Ishikawa (cell line): ENCODE measurements around the gene ACTRT2.

Experiments
- CEBPB ChIP-seq: IDR thresholded peaks from 2 replicates; pipeline ENCODE4 v1.6.1; 2012
- CREB1 ChIP-seq: IDR thresholded peaks from 2 replicates; pipeline ENCODE4 v1.6.1; 2012; ENCODE audit warnings: low read depth
- EGR1 ChIP-seq: IDR thresholded peaks from 2 replicates; pipeline ENCODE4 v1.6.1; 2012
- EP300 ChIP-seq: IDR thresholded peaks from 2 replicates; pipeline ENCODE4 v1.6.1; 2012; ENCODE audit warnings: borderline replicate concordance
- FOXM1 ChIP-seq: IDR thresholded peaks from 2 replicates; pipeline ENCODE4 v1.6.1; 2012; ENCODE audit warnings: low read depth, borderline replicate concordance
- MAX ChIP-seq: IDR thresholded peaks from 2 replicates; pipeline ENCODE4 v1.6.1; 2012
- NFIC ChIP-seq: IDR thresholded peaks from 2 replicates; pipeline ENCODE4 v1.6.1; 2012
- RAD21 ChIP-seq: IDR thresholded peaks from 2 replicates; pipeline ENCODE4 v1.6.1; 2012; ENCODE audit warnings: low read depth
- REST ChIP-seq: IDR thresholded peaks from 2 replicates; pipeline ENCODE4 v1.6.1; 2012; ENCODE audit warnings: low read depth, mild to moderate bottlenecking
- TAF1 ChIP-seq: IDR thresholded peaks from 2 replicates; pipeline ENCODE4 v1.6.1; 2012; ENCODE audit warnings: low read depth, mild to moderate bottlenecking
- TCF12 ChIP-seq: IDR thresholded peaks from 2 replicates; pipeline ENCODE4 v1.6.1; 2012; ENCODE audit warnings: low read depth
- TEAD4 ChIP-seq: IDR thresholded peaks from 2 replicates; pipeline ENCODE4 v1.6.1; 2012
- USF1 ChIP-seq: IDR thresholded peaks from 2 replicates; pipeline ENCODE4 v1.6.1; 2012
- YY1 ChIP-seq: IDR thresholded peaks from 2 replicates; pipeline ENCODE4 v1.6.1; 2012; ENCODE audit warnings: low read depth
- ZBTB7A ChIP-seq: IDR thresholded peaks from 2 replicates; pipeline ENCODE4 v1.6.1; 2012; ENCODE audit warnings: low read depth

Gene ACTRT2

DNA sequence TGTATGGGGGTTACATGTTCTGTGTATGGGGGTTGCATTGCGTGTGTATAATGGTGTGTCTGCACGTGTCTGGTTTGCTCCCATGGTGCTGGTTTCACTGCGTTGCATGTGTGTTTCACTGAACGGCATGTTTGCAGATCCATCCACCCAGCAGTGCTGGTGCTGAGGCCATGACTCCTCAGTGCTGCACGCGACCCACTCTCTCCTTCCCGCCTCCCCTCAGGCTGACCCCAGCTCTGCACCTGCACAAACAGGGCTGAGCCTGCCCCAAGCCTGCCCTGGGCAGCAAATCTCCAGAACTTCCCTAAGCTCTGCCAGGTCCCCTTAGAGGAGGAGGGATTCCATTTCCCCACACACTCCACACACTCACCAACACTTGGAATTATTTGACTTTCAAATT is 18.7 kb downstream of the ACTRT2 start:
- TF ChIP-seq USF1 (no peak), ZBTB7A (no peak), TEAD4 (no peak), REST (no peak), CREB1 (no peak), TCF12 (no peak), CEBPB (no peak), MAX (no peak), YY1 (no peak), NFIC (no peak)

GRCh38 chr1:3042481-3042880 is 21.2 kb downstream of the ACTRT2 start:
- TF ChIP-seq TEAD4 (no peak), REST (no peak), NFIC (no peak), YY1 (no peak), ZBTB7A (no peak), CREB1 (no peak), EP300 (no peak), EGR1 (no peak), CEBPB (no peak), USF1 (no peak), TCF12 (no peak), TAF1 (no peak), FOXM1 (no peak)

DNA sequence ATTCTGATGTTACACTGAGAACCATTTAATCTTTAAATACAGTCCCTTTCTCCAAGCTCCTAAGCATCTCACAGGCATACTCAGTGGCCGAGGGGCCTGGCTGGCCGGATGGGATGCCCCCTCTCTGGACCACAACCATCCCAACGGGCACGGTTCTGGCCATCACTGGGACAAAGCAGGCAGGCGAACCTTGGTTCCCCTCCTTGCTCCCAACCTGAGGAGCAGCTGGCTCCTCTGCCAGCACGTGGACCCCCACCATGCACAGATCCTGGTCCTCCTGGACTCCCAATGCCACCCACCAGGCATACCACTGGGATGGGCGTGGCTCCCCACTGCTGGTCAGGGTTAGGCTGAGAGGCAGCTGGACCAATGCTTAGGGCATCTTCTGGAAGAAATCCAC is 27.9 kb downstream of the ACTRT2 start:
- TF ChIP-seq TAF1 (no peak), USF1 (no peak), CREB1 (no peak), TCF12 (no peak), RAD21 (no peak), FOXM1 (no peak), TEAD4 (no peak), NFIC (no peak), CEBPB (no peak), EP300 (no peak), EGR1 (no peak), MAX (no peak), REST (no peak), YY1 (no peak), ZBTB7A (no peak)

- TF ChIP-seq MAX (no peak), RAD21 (no peak), TAF1 (no peak), TCF12 (no peak), EP300 (no peak), ZBTB7A (no peak), YY1 (no peak), CREB1 (no peak), EGR1 (no peak), CEBPB (no peak), REST (no peak), USF1 (no peak), FOXM1 (no peak), NFIC (no peak), TEAD4 (no peak)
Measured at GRCh38 chr1:3049905-3050304, 28.6 kb downstream of the ACTRT2 start.
